ENCODE data around the gene HYPK. TPM values are rescaled to one million over a fixed set of nuclear protein-coding genes. Genes with fewer than 3 reads are reported as not detected.
A peak's percentile ranks its signal among the peaks of the same experiment; 100 is the strongest.

Gene HYPK
- total RNA-seq, result 10 to 100 TPM; 15.5 to 16.1 TPM

- Mint-ChIP-seq H3K36me3 (ENCODE audit: low read depth) (peaks cover 65% of the 10 kb centered on the region), H3K4me3 (peak within 1 kb of the TSS; percentile 93), H3K27ac (peak within 1 kb of the TSS; percentile 99), H3K4me1 (ENCODE audit: low read depth) (peaks cover 43% of the 10 kb centered on the region), H3K9me3 (peaks cover 3% of the 10 kb centered on the region), H3K27me3 (no peaks in the 10 kb centered on the region)
- ATAC-seq (peak; percentile 98), DNase-seq (peak; percentile 95)
- ChIA-PET CTCF (interaction anchor here (1.3 to 2.4 kb wide), 2 partner anchors 23 to 30 kb away, joined by 4 to 15 read pairs; partner anchors contain the start of gene ELL3), POLR2A (interaction anchor here (1.0 to 4.6 kb wide), 13 partner anchors 8 to 54 kb away, joined by 3 to 37 read pairs (median 4); partner anchors contain the start of genes ELL3, MFAP1, SERF2 and WDR76)
- intact Hi-C loops (cut with micrococcal nuclease), result no loop called here
- TF ChIP-seq CTCF (IDR thresholded peaks at IDR 0.05), result no peak
These were observed at the start of gene HYPK for GRCh38 chr15:43800286-43801141. Gene HYPK (plus strand): TSS chr15:43800599. CDS start chr15:43800623, 24 bp downstream.

- TF ChIP-seq CTCF (IDR thresholded peaks at IDR 0.05), result no peak
- H3K4me3 Mint-ChIP-seq, result no peak overlapping the region
- peaks cover 49% of the 10 kb centered on the region for H3K36me3 Mint-ChIP-seq (ENCODE audit: low read depth)
- no peak for DNase-seq
- ChIA-PET POLR2A (interaction anchor here (1.3 kb wide), 1 partner anchor 25 kb away, joined by 3 read pairs; the partner anchor contains the start of gene ELL3), CTCF (interaction anchor here (1.2 to 9.8 kb wide), 2 partner anchors 20 to 25 kb away, joined by 3 to 52 read pairs; partner anchors contain the start of gene ELL3)
- H3K27me3 Mint-ChIP-seq, result no peaks in the 10 kb centered on the region
- no peak for ATAC-seq
- peak overlapping the region; percentile 25 for H3K27ac Mint-ChIP-seq
- intact Hi-C loops (cut with micrococcal nuclease), result no loop called here
- peaks cover 48% of the 10 kb centered on the region for H3K4me1 Mint-ChIP-seq (ENCODE audit: low read depth)
- H3K9me3 Mint-ChIP-seq, result no peaks in the 10 kb centered on the region
These were observed 48.5 kb upstream of the HYPK start for GRCh38 chr15:43751885-43752284.

GRCh38 chr15:43762824-43763223 is 37.6 kb upstream of the HYPK start:
- Mint-ChIP-seq H3K4me1 (ENCODE audit: low read depth) (no peaks in the 10 kb centered on the region), H3K27me3 (no peaks in the 10 kb centered on the region), H3K9me3 (no peaks in the 10 kb centered on the region), H3K36me3 (ENCODE audit: low read depth) (peaks cover 56% of the 10 kb centered on the region), H3K27ac (no peak overlapping the region), H3K4me3 (no peak overlapping the region)
- ChIA-PET CTCF (no interaction called here), POLR2A (interaction anchor here (1.6 kb wide), 1 partner anchor 8 kb away, joined by 3 read pairs; no protein-coding TSS in a partner anchor)
- intact Hi-C loops (cut with micrococcal nuclease), result no loop called here
- ATAC-seq, result no peak
- no peak for TF ChIP-seq CTCF (IDR thresholded peaks at IDR 0.05)
- no peak for DNase-seq

GRCh38 chr15:43763819-43764446 is 36.5 kb upstream of the HYPK start:
- ChIA-PET CTCF (interaction anchor here (2.1 kb wide), 1 partner anchor 13 kb away, joined by 6 read pairs; the partner anchor contains the start of gene ELL3), POLR2A (interaction anchor here (0.6 to 1.6 kb wide), 2 partner anchors 9 to 11 kb away, joined by 3 read pairs; no protein-coding TSS in a partner anchor)
- Mint-ChIP-seq H3K27ac (peak overlapping the region; percentile 9), H3K27me3 (no peaks in the 10 kb centered on the region), H3K36me3 (ENCODE audit: low read depth) (peaks cover 58% of the 10 kb centered on the region), H3K4me3 (no peak overlapping the region), H3K9me3 (no peaks in the 10 kb centered on the region), H3K4me1 (ENCODE audit: low read depth) (no peaks in the 10 kb centered on the region)
- TF ChIP-seq CTCF (IDR thresholded peaks at IDR 0.05), result no peak
- ATAC-seq, result no peak
- intact Hi-C loops (cut with micrococcal nuclease), result no loop called here
- no peak for DNase-seq
